Ovary (tissue), 9 donors: ENCODE results near the gene KRT75. TPM values are rescaled to one million over a fixed set of nuclear protein-coding genes. Genes with fewer than 3 reads are reported as not detected.

Source experiments
- DNase-seq, 5 donors: peaks; one replicate each; pipeline ENCODE4 v3.0.0-alpha.2; 2019 to 2020
- H3K27ac ChIP-seq, 2 donors: fragments of 200-600 bp; one replicate each; pipeline versions ENCODE4 v1.5.1 to v1.8.0; 2019 to 2022
- H3K27me3 ChIP-seq: fragments of 200-600 bp; one replicate; pipeline ENCODE4 v1.8.0; 2022
- H3K36me3 ChIP-seq: fragments of 200-600 bp; sonication (generic); one replicate; pipeline ENCODE4 v1.5.1; 2019
- H3K4me1 ChIP-seq: one replicate; pipeline ENCODE4 v1.8.1; 2013; ENCODE audit warnings: mild to moderate bottlenecking, moderate library complexity; ENCODE audit not compliant: insufficient read depth
- H3K4me3 ChIP-seq: fragments of 200-600 bp; sonication (generic); one replicate; pipeline ENCODE4 v1.5.1; 2017
- H3K9me3 ChIP-seq, 2 donors: fragments of 200-600 bp in 1 of 2; sonication (generic) in 1 of 2; one replicate each; pipeline versions ENCODE4 v1.5.1 to v1.8.1; 2013 to 2019; ENCODE audit warnings: mild to moderate bottlenecking in 1 of 2, moderate library complexity in 1 of 2
- EP300 ChIP-seq: sonication (generic); formaldehyde crosslinking; IDR thresholded peaks from one replicate; pipeline ENCODE4 v1.6.1; 2017; ENCODE audit warnings: antibody characterized with exemption
- POLR2A ChIP-seq: fragments of 450-650 bp; IDR thresholded peaks from one replicate; pipeline ENCODE4 v1.6.1; 2017; ENCODE audit warnings: antibody characterized with exemption, mild to moderate bottlenecking, moderate library complexity
- WGBS, 3 donors: extraction: QIAGEN DNeasy Blood & Tissue Kit in 1 of 3; methylation state at CpG; one replicate each; pipeline versions ENCODE4 v1.1.5 to v1.1.7; 2013 to 2017; 5-methylcytosine and 5-hydroxymethylcytosine counted together
- intact Hi-C, 4 donors: fragments of 100-400 bp; cut with DNase I; formaldehyde crosslinking; loops; one replicate each; pipeline versions ENCODE4 v1.11.0 to v1.15.1; 2022 to 2023
- polyA plus RNA-seq, 2 donors: library from polyadenylated mRNA; stranded (reverse); fragments of 200-250 nt in 1 of 2; fragments of 350-450 nt in 1 of 2; fragmentation: Illumina TruSeq in 1 of 2; extraction: RNeasy Lipid Tissue Mini Kit (QIAGEN cat#74804) in 1 of 2; gene quantifications; one replicate each; pipeline ENCODE4 v1.2.3, GENCODE V29; 2013 to 2014
- total RNA-seq, 7 donors: library from RNA; depleted of rRNA in 2 of 7; stranded (reverse); fragments of >200 nt in 2 of 7; fragmentation: NEBNext Ultra II Directional in 3 of 7; extraction: Animal tissue kit (Norgen Biotek cat#: 25700) in 3 of 7; gene quantifications; one replicate each; pipeline versions ENCODE4 v1.1.0 to v1.2.4, GENCODE V29; 2016 to 2023
- TF ChIP-seq, protein P1 (sequence below), 3 donors: fragments of 450-650 bp in 2 of 3; fragments of 200-600 bp in 1 of 3; IDR thresholded peaks; one replicate each; pipeline versions ENCODE4 v1.5.1 to v1.8.0; 2016 to 2022; ENCODE audit warnings: antibody characterized with exemption in 3 of 3, mild to moderate bottlenecking in 1 of 3
- donor health status: DM: no; HTN: no; CAD: no; lungs with moderate emphysema.
- donor health status: DM: no; HTN: no; CAD: no.
- donor health status: Bipolar disorder and iron deficiency.
- donor health status: DM: yes; HTN: yes; CAD: no.
- donor health status: DM: no; HTN: no; CAD: no.
- donor health status: DM: yes; HTN: yes; CAD: no.

KRT75 gene
- total and polyA plus RNA-seq, 9 donors = 0.08 TPM; not detected in 8

GRCh38 chr12:52389313-52390207 is 44.6 kb downstream of the KRT75 start:
- DNase-seq = no peak
- intact Hi-C loops = loop anchor here in 1 of 4 donors (10.0 kb wide), 1 partner anchor 475 kb away; no protein-coding TSS in a partner anchor
- 35 to 44% (median 40%) methylated on average over 9 of the region's 9 CpGs for WGBS, 3 donors
- H3K36me3 ChIP-seq = no peaks in the 10 kb centered on the region
- TF ChIP-seq, protein P1, sequence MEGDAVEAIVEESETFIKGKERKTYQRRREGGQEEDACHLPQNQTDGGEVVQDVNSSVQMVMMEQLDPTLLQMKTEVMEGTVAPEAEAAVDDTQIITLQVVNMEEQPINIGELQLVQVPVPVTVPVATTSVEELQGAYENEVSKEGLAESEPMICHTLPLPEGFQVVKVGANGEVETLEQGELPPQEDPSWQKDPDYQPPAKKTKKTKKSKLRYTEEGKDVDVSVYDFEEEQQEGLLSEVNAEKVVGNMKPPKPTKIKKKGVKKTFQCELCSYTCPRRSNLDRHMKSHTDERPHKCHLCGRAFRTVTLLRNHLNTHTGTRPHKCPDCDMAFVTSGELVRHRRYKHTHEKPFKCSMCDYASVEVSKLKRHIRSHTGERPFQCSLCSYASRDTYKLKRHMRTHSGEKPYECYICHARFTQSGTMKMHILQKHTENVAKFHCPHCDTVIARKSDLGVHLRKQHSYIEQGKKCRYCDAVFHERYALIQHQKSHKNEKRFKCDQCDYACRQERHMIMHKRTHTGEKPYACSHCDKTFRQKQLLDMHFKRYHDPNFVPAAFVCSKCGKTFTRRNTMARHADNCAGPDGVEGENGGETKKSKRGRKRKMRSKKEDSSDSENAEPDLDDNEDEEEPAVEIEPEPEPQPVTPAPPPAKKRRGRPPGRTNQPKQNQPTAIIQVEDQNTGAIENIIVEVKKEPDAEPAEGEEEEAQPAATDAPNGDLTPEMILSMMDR (IDR thresholded peaks at IDR 0.05) = no peak
- TF ChIP-seq POLR2A = no peak
- TF ChIP-seq EP300 = no peak
- H3K4me1 ChIP-seq = no peaks in the 10 kb centered on the region
- H3K9me3 ChIP-seq = no peaks in the 10 kb centered on the region
- no peak overlapping the region for H3K27ac ChIP-seq
- no peak overlapping the region for H3K4me3 ChIP-seq
- H3K27me3 ChIP-seq = no peaks in the 10 kb centered on the region

GRCh38 chr12:52387859-52388258 is 46.3 kb downstream of the KRT75 start:
- TF ChIP-seq, protein P1 (IDR thresholded peaks at IDR 0.05) = no peak
- no peak for TF ChIP-seq POLR2A
- TF ChIP-seq EP300 = no peak
- H3K27me3 ChIP-seq = no peaks in the 10 kb centered on the region
- no peak for DNase-seq
- intact Hi-C loops = loop anchor here in 1 of 4 donors (10.0 kb wide), 1 partner anchor 477 kb away; no protein-coding TSS in a partner anchor
- H3K9me3 ChIP-seq = no peaks in the 10 kb centered on the region
- H3K27ac ChIP-seq = no peak overlapping the region
- H3K4me1 ChIP-seq = no peaks in the 10 kb centered on the region
- no peak overlapping the region for H3K4me3 ChIP-seq
- WGBS, 3 donors = 78 to 81% (median 79%) methylated on average over 2 of the region's 2 CpGs
- no peaks in the 10 kb centered on the region for H3K36me3 ChIP-seq

DNA sequence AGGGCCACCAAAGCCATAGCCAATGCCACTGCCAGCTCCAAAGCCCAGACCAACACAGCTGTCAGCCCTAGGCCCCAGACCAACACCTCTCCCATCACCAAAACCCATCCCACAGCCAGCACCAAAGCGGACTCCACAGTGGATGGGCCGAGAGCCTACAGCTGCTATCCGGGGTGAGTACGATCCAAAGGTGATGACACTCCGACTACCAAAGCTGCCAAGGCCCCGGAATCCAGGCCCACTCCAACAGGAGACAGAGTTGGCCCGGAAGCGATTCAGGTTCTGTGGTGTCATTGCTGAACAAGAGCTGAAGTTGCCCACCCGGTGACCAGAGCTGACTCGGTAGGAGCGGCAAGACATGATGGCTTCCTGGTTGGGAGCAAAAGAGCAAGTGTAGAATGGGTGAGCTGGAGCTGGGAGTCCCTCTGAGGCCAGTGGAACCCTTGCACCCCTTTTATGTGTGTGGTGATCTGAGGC is 48.9 kb downstream of the KRT75 start, which contains the start of gene KRT84:
Gene KRT84 (minus strand): TSS at position 427 of the 477 bp plus-strand sequence. CDS start 67 bp downstream, at position 360.
- no peaks in the 10 kb centered on the region for H3K9me3 ChIP-seq
- WGBS, 3 donors = 94 to 96% (median 95%) methylated on average over 11 of the region's 11 CpGs
- H3K4me3 ChIP-seq = no peak within 1 kb of the TSS
- no peaks in the 10 kb centered on the region for H3K27me3 ChIP-seq
- TF ChIP-seq EP300 = no peak
- TF ChIP-seq, protein P1 (IDR thresholded peaks at IDR 0.05) = no peak
- no peak for TF ChIP-seq POLR2A
- intact Hi-C loops = loop anchor here in 1 of 4 donors (10.0 kb wide), 1 partner anchor 480 kb away; no protein-coding TSS in a partner anchor
- H3K36me3 ChIP-seq = no peaks in the 10 kb centered on the region
- no peaks in the 10 kb centered on the region for H3K4me1 ChIP-seq
- H3K27ac ChIP-seq = no peak within 1 kb of the TSS
- no peak for DNase-seq

DNA sequence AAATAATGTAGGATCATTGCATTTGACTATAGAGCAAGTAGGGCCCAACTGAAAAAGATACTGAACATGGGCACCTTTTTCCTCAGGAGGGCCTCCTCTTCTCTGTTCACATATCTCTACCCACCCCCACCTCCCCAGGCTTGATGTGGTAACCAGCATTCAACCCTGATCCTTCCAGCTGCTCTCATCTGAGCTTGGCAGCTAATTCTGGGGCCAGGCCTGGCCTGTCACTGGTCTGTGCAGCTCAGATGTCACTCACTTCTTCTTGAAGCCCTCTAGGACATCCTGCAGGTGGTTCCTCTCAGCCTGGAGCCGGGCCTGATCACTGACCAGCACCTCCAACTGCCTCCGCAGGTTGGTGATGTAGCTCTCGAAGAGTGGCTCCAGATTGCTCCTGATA is 50.8 kb downstream of the KRT75 start:
- no peaks in the 10 kb centered on the region for H3K4me1 ChIP-seq
- TF ChIP-seq EP300 = no peak
- TF ChIP-seq, protein P1 (IDR thresholded peaks at IDR 0.05) = no peak
- H3K27ac ChIP-seq = no peak overlapping the region
- H3K9me3 ChIP-seq = no peaks in the 10 kb centered on the region
- DNase-seq = no peak
- 82 to 89% (median 83%) methylated on average over 3 of the region's 3 CpGs for WGBS, 3 donors
- intact Hi-C loops = loop anchor here in 1 of 4 donors (10.0 kb wide), 1 partner anchor 481 kb away; no protein-coding TSS in a partner anchor
- no peaks in the 10 kb centered on the region for H3K27me3 ChIP-seq
- H3K4me3 ChIP-seq = no peak overlapping the region
- no peaks in the 10 kb centered on the region for H3K36me3 ChIP-seq
